HG02642 (cell line): Measurements from ENCODE around the gene AKT2.
"Not testable (repeated sequence)": the region's sequence is repeated elsewhere in the genome, so short reads cannot be mapped to it uniquely, and the experiment has no call there.

Experiments
- ATAC-seq: cut with Tn5 transposase; IDR thresholded peaks from one replicate; pipeline ENCODE4 v1.9.1; 2021; ENCODE audit warnings: mild to moderate bottlenecking; ENCODE audit not compliant: unreplicated experiment, poor library complexity

AKT2 gene

DNA sequence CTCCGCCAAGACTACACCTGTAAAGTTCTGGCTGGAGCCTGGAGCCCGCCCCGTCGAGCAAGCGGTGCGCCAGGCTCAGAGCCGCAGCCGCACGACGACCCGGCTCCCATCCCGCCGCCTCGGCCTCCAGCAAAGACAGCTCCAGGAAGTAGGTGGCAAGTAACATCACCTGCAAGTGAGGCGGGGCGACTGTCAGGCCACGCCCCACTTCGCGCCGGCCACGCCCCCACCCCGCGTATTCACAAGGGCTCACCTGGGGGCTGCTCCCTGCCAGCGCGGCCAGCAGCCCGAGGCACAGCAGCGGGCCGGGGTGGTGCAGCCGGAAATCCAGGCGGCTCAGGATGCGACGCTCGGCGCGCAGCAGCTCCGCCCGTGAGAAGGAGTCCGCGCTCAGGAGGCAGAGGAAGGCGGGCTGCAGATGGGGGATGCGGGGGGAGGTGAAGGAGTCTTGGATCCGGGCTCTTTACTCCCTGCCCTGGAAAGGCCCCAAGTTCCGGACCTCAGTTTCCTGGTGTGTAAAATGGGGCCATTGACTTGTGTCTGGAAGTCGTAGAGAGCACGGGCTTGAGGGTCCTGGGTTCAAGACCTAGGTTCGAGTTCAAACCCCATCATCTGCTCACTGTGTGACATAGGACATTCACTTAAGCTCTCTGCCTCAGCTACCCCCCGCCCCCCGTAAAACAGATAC lies 61.9 kb downstream of the AKT2 start:
- ATAC-seq: no peak

DNA sequence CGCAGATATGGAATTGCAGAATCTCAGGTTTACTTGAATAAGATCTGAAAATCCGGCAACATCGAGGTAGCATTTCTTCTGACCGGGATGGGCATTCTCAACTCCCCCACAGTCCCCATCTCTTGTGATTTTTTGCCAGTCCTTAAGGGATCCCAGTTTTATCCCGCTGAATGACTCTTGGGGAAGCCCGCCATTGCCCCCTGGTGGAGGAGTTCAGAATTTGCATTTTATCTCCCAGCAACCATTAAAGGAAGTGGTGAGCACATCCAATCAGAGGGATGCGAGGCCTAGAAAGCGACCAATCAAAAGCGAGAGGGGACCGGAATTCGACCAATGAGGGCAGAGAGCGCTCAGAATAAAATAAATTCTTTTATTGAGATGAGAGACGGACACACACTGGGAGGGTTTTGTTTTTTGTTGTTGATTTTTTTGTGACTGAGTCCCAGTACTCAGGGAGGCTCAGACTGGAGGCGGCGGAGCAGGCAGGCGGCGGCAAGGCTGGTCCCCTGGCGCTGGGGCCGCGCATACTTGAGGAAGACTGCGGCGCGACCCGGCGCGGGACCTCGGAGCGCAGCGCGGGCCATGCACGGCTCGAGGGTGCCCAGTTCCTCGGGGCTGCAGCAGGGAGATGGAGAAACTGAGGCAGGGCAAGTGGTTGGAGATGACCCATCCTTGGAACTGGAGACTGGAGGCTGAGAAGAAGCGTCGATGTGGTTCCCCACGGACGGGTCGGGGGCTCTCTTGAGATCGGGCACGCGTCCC lies 63.1 kb downstream of the AKT2 start:
- ATAC-seq: peak; percentile 53

- ATAC-seq: no peak
These were observed 64.5 kb downstream of the AKT2 start for GRCh38 chr19:40220674-40221073.

DNA sequence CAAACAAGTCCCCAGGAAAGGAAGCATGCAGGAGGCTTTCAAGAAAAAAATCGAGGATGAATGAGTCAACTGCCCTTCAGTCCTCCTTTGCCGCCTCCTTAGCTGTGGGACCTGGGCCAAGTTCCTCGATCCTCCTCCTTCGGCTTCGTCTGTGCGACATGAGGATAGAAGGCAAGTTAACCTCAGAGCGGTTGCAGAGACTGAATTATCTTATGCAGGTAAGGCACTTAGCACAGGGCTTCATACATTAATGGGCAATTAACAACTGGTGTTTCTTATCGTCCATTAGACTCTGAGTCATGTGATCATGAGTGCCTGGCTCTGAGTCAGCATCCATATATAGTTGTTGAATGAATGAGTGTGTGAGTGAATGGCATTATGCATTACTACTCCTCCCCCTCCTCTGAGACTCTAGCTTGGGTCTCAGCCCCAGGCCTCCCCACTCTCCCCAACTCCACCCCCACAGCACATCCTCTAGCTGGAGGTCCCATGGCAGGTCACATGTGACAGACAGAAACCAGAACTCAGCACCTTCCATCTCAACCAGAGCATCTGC lies 65.3 kb downstream of the AKT2 start:
- no peak for ATAC-seq

DNA sequence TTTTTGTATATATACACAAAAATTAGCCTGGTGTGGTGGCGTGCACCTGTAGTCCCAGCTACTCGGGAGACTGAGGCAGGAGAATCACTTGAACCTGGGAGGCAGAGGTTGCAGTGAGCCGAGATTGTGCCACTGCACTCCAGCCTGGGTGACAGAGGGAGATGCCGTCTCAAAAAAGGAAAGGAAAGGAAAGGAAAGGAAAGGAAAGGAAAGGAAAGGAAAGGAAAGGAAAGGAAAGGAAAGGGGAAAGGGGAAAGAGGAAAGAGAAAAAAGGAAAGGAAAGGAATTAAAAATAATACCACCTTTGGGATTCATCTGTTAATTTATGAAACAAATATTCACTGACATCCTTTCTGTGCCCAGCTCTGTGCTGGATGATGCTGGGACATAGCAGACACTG lies 66.1 kb downstream of the AKT2 start:
- not testable (repeated sequence) for ATAC-seq

DNA sequence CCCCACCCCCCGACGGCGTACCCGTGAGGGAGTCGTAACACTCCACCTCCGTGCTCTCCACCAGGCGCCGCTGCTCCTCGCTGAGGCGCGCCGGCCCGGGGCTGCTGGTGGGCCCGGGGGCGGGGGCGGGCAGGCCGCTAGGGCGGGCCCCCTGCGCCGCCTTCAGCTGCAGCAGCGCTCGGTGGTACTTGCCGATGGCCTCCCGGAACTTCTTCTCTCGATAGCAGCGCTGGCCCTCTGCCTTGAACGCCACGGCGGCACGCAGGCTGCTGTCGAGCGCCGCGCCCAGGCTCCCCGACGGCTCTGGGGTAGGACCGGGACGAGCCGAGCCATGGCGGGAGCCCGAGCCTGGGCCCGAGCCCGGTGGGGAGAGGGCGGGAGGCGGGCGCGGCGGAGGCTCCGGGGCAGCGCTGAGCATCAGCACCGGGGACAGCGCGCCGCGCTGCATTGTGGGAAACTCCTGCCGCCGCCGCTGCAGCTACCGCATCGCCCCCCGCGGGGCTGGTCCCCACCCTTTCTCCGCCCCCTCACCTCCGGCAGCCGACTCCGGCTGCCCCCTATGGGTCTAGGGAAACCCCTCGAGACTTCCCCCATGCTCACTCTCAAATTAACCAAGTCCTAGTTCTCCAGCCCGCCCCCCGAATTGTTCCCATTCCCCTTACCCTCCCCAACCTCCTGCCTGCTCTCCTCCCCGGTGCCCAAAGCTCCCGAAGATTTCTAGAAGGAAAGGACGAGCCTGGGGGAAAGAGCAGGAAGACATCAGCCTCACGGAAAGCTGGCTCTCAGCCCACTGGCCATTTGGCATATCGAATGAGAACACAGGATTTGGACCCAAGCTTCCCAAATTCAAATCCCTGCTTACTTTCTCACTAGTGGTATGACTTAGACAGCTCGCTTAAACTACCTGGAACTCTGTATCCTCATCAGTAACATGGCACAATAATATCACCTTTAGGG lies 66.9 kb downstream of the AKT2 start, which contains the start of gene TTC9B:
Gene TTC9B, minus strand, starts transcription at position 451 of the 957 bp plus-strand sequence. Its CDS starts 3 bp downstream, at position 448.
- ATAC-seq: no peak

GRCh38 chr19:40217027-40217810 lies 67.9 kb downstream of the AKT2 start:
- ATAC-seq: no peak

- ATAC-seq: no peak
These were observed 68.4 kb downstream of the AKT2 start for GRCh38 chr19:40216777-40217026.

GRCh38 chr19:40216013-40216776 lies 69.0 kb downstream of the AKT2 start:
- no peak for ATAC-seq

DNA sequence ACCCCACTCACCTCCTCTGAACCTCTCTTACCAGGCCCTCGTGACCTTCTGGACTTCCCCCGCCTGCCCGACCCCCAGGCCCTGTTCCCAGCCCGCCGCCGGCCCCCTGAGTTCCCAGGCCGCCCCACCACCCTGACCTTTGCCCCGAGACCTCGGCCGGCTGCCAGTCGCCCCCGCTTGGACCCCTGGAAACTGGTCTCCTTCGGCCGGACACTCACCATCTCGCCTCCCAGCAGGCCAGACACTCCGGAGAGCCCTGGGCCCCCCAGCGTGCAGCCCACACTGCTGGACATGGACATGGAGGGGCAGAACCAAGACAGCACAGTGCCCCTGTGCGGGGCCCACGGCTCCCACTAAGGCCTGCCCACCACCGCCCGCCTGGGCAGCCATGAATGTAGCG lies 70.2 kb downstream of the AKT2 start:
- ATAC-seq: no peak

DNA sequence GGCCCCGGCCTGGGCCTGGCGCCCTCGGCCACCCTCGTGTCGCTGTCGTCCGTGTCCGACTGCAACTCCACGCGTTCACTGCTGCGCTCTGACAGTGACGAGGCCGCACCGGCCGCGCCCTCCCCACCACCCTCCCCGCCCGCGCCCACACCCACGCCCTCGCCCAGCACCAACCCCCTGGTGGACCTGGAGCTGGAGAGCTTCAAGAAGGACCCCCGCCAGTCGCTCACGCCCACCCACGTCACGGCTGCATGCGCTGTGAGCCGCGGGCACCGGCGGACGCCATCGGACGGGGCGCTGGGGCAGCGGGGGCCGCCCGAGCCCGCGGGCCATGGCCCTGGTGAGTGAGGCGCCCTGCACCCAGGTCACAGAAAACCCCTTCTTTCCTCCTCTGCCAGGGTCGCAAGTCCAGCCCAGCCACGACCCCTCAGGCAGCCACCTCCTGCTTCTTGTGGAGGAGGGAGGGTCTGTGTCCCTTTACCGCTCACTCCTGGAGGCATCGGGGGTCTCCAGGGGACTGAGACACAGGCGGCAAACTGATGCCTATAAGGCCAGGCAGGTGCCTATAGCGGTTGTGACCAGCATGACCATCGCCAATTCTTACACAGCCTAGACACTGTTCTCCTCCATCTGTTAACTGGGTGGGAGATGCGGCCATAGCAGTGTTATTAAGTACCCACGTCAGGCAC lies 71.1 kb downstream of the AKT2 start:
- no peak for ATAC-seq

DNA sequence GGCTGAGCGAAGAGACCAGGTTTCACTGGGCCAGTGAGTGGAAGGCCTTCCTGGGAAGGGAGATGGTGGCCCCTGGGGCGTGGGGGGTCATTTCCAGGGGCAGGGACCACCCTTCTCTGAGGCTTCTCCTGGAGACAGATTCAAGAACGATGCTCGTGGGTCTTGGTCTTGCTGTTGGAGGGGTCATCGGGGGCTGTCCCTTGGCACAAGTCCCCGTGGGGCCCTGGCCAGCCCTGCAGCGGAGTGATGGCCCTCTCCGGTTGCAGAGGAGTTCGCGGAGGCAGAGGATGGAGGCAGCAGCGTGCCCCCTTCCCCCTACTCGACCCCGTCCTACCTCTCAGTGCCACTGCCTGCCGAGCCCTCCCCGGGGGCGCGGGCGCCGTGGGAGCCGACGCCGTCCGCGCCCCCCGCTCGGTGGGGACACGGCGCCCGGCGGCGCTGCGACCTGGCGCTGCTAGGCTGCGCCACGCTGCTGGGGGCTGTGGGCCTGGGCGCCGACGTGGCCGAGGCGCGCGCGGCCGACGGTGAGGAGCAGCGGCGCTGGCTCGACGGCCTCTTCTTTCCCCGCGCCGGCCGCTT lies 71.8 kb downstream of the AKT2 start:
- no peak for ATAC-seq

- no peak for ATAC-seq
These were observed 74.3 kb downstream of the AKT2 start for GRCh38 chr19:40210889-40211288.

GRCh38 chr19:40208602-40209001 lies 76.5 kb downstream of the AKT2 start:
- ATAC-seq: no peak

GRCh38 chr19:40205760-40206159 lies 79.4 kb downstream of the AKT2 start:
- ATAC-seq: no peak

- no peak for ATAC-seq
These were observed 80.8 kb downstream of the AKT2 start for GRCh38 chr19:40204381-40204780.

- no peak for ATAC-seq
These were observed 84.6 kb downstream of the AKT2 start for GRCh38 chr19:40200341-40201099.
